HepG2 (cell line): ENCODE results near the gene GRID1. TPM values are rescaled to one million over a fixed set of nuclear protein-coding genes. Genes with fewer than 3 reads are reported as not detected.

ENCODE experiments used
- ATAC-seq: fragments of 200-7000 bp; cut with Tn5 transposase; 3 replicates; pipeline ENCODE4 v1.9.1; 2020; ENCODE audit warnings: mild to moderate bottlenecking, moderate library complexity
- BruUV-seq: library from RNA; stranded (reverse); fragments of 400-500 nt; replicated peaks from 2 replicates; lab custom pipeline; 2021; lab: Mats Ljungman, UMichigan
- CTCF ChIA-PET: fragments of 300-600 bp; formaldehyde crosslinking; extraction: SDS; loops from one replicate; lab custom pipeline; 2021; ENCODE audit warnings: low total read pairs, inconsistent platforms, low intra/inter-chr PET ratio; lab: Yijun Ruan, JAX
- POLR2A ChIA-PET: fragments of 350-600 bp; sonication (Branson Sonifier 250); formaldehyde crosslinking; loops from one replicate; lab custom pipeline; 2020; ENCODE audit warnings: antibody characterized with exemption, inconsistent platforms; lab: Yijun Ruan, JAX
- DNase-seq: peaks from one replicate; pipeline ENCODE4 v3.0.0-alpha.2; 2015; ENCODE audit warnings: low spot score
- FAIRE-seq: peaks from 3 replicates; lab custom pipeline; 2011; peaks lifted over from hg19 to GRCh38; lab: Jason Lieb, UNC
- H2AFZ ChIP-seq: one replicate; pipeline ENCODE4 v1.6.1; 2011; ENCODE audit warnings: low read length, inconsistent platforms
- H3K27ac ChIP-seq: fragments of 300-600 bp; 3 replicates; pipeline ENCODE4 v1.8.0; 2011; ENCODE audit warnings: mixed run types, mild to moderate bottlenecking, mixed read lengths, low read length, inconsistent platforms; ENCODE audit not compliant: insufficient read depth; ENCODE audit errors: extremely low read length
- H3K27me3 ChIP-seq, 2 experiments: fragments of 200-600 bp in 1 of 2; 2 replicates in 1 of 2; 3 replicates in 1 of 2; pipeline versions ENCODE4 v1.6.0 to v1.8.0; 2011; ENCODE audit warnings: low read length in 2 of 2, mild to moderate bottlenecking in 2 of 2, moderate library complexity in 2 of 2, inconsistent platforms in 1 of 2; ENCODE audit not compliant: insufficient read depth in 2 of 2, control insufficient read depth in 1 of 2
- H3K36me3 ChIP-seq, 2 experiments: fragments of 200-600 bp in 1 of 2; replicated peaks in 1 of 2; 2 replicates in 1 of 2; 3 replicates in 1 of 2; pipeline versions ENCODE4 v1.5.1 to v1.8.0; 2011; ENCODE audit warnings: low read length in 2 of 2, inconsistent platforms in 1 of 2; ENCODE audit not compliant: insufficient read depth in 2 of 2, control insufficient read depth in 1 of 2
- H3K4me1 ChIP-seq: 2 replicates; pipeline ENCODE4 v1.5.1; 2012; ENCODE audit warnings: low read length, inconsistent platforms; ENCODE audit not compliant: insufficient read depth
- H3K4me2 ChIP-seq: 2 replicates; pipeline ENCODE4 v1.6.0; 2011; ENCODE audit warnings: low read depth, low read length, inconsistent platforms
- H3K4me3 ChIP-seq, 3 experiments: fragments of 200-600 bp in 1 of 3; sonication (generic), shearing (Covaris generic) in 1 of 3; replicated peaks in 1 of 3; 2 replicates each; pipeline ENCODE4 v1.5.1; 2011 to 2016; ENCODE audit warnings: low read length in 3 of 3, inconsistent platforms in 2 of 3, low read depth in 2 of 3, mild to moderate bottlenecking in 2 of 3, control low read depth in 1 of 3, mixed read lengths in 1 of 3; ENCODE audit not compliant: insufficient read depth in 1 of 3
- H3K79me2 ChIP-seq: one replicate; pipeline ENCODE4 v1.6.1; 2011; ENCODE audit warnings: low read length, inconsistent platforms; ENCODE audit not compliant: insufficient read depth
- H3K9ac ChIP-seq: 2 replicates; pipeline ENCODE4 v1.6.0; 2011; ENCODE audit warnings: mild to moderate bottlenecking, low read depth, low read length, inconsistent platforms; ENCODE audit not compliant: insufficient read depth
- H3K9me3 ChIP-seq: 2 replicates; pipeline ENCODE4 v1.5.1; 2012; ENCODE audit warnings: mild to moderate bottlenecking, low read length
- H4K20me1 ChIP-seq: 2 replicates; pipeline ENCODE4 v1.6.0; 2011; ENCODE audit warnings: inconsistent platforms, mild to moderate bottlenecking, low read length, moderate library complexity; ENCODE audit not compliant: insufficient read depth
- DNMT1 ChIP-seq: sonication (generic); formaldehyde crosslinking; IDR thresholded peaks from 2 replicates; pipeline ENCODE4 v1.5.1; 2020; ENCODE audit warnings: mild to moderate bottlenecking, missing genetic modification reagents
- FOSL1 ChIP-seq: sonication (generic); formaldehyde crosslinking; IDR thresholded peaks from 2 replicates; pipeline ENCODE4 v1.9.0; 2021; ENCODE audit warnings: missing genetic modification reagents, borderline replicate concordance
- HMGA1 ChIP-seq: sonication (generic); formaldehyde crosslinking; conservative IDR thresholded peaks from 2 replicates; pipeline ENCODE4 v1.4.0; 2020; ENCODE audit warnings: missing genetic modification reagents
- JUNB ChIP-seq: sonication (generic); formaldehyde crosslinking; IDR thresholded peaks from 2 replicates; pipeline ENCODE4 v1.8.0; 2022; ENCODE audit warnings: missing genetic modification reagents, mild to moderate bottlenecking, borderline replicate concordance
- MTERF4 ChIP-seq: sonication (generic); formaldehyde crosslinking; IDR thresholded peaks from 2 replicates; pipeline ENCODE4 v1.8.0; 2023; ENCODE audit warnings: mild to moderate bottlenecking, missing genetic modification reagents
- NCOR1 ChIP-seq: fragments of 200-600 bp; sonication (generic); IDR thresholded peaks from 2 replicates; pipeline ENCODE4 v1.7.0; 2017; ENCODE audit warnings: antibody characterized with exemption, low read length, borderline replicate concordance
- NFKB2 ChIP-seq: sonication (generic); formaldehyde crosslinking; IDR thresholded peaks from 2 replicates; pipeline ENCODE4 v1.4.0; 2020; ENCODE audit warnings: missing genetic modification reagents, borderline replicate concordance
- NR3C1 ChIP-seq: sonication (generic); formaldehyde crosslinking; IDR thresholded peaks from 2 replicates; pipeline ENCODE4 v1.4.0; 2020; ENCODE audit warnings: missing genetic modification reagents
- SMAD3 ChIP-seq: sonication (generic); formaldehyde crosslinking; IDR thresholded peaks from 2 replicates; pipeline ENCODE4 v1.4.0; 2020; ENCODE audit warnings: missing genetic modification reagents
- TFE3 ChIP-seq: IDR thresholded peaks from 2 replicates; pipeline ENCODE4 v1.6.1; 2016
- THAP11 ChIP-seq: IDR thresholded peaks from 2 replicates; pipeline ENCODE4 v1.6.1; 2016; ENCODE audit warnings: missing biosample characterization, missing genetic modification reagents
- ZFP90 ChIP-seq: sonication (generic); formaldehyde crosslinking; IDR thresholded peaks from 2 replicates; pipeline ENCODE4 v1.8.0; 2022; ENCODE audit warnings: missing genetic modification reagents, mild to moderate bottlenecking, inconsistent platforms, borderline replicate concordance
- ZNF17 ChIP-seq: sonication (generic); formaldehyde crosslinking; IDR thresholded peaks from 2 replicates; pipeline ENCODE4 v1.5.0; 2020; ENCODE audit warnings: mild to moderate bottlenecking, missing genetic modification reagents
- ZNF205 ChIP-seq: IDR thresholded peaks from 2 replicates; pipeline ENCODE4 v1.6.1; 2018; ENCODE audit warnings: missing biosample characterization, missing genetic modification reagents
- ZNF275 ChIP-seq: sonication (generic); formaldehyde crosslinking; IDR thresholded peaks from 2 replicates; pipeline ENCODE4 v1.8.0; 2022; ENCODE audit warnings: missing genetic modification reagents, mild to moderate bottlenecking, inconsistent platforms, borderline replicate concordance
- ZNF431 ChIP-seq: sonication (generic); formaldehyde crosslinking; IDR thresholded peaks from 2 replicates; pipeline ENCODE4 v1.9.0; 2022; ENCODE audit warnings: missing genetic modification reagents, low read depth, mild to moderate bottlenecking, borderline replicate concordance
- ZNF710 ChIP-seq: sonication (generic); formaldehyde crosslinking; IDR thresholded peaks from 2 replicates; pipeline ENCODE4 v1.5.0; 2020; ENCODE audit warnings: mild to moderate bottlenecking, missing genetic modification reagents, borderline replicate concordance
- WGBS: methylation state at CpG from one replicate; pipeline ENCODE4 v1.1.6; 2017; ENCODE audit warnings: low lambda C conversion rate; 5-methylcytosine and 5-hydroxymethylcytosine counted together
- in situ Hi-C: cut with HindIII; loops from 2 replicates; pipeline ENCODE4 v1.10.0; 2017; ENCODE audit warnings: low pct_unique_long_range_greater_than_20kb; ENCODE audit not compliant: extremely low pct_ligation_motif_present
- intact Hi-C: fragments of 100-400 bp; cut with micrococcal nuclease; formaldehyde crosslinking; loops from one replicate; pipeline ENCODE4 v1.10.0; 2022; ENCODE audit not compliant: unreplicated experiment
- polyA plus RNA-seq, 8 experiments: library from polyadenylated mRNA; depleted of rRNA in 3 of 8; stranded (reverse) in 7 of 8; unstranded in 1 of 8; fragments of >200 nt; fragmentation: Illumina TruSeq in 4 of 8; extraction: Trizol in 4 of 8; gene quantifications; 2 replicates each; pipeline versions ENCODE4 v1.2.1 to v1.2.3, GENCODE V29; 2011 to 2016; ENCODE audit warnings: low read depth in 4 of 8, missing spikeins in 1 of 8, mixed read lengths in 1 of 8; ENCODE audit not compliant: insufficient read depth in 1 of 8
- total RNA-seq, 5 experiments: library from RNA; depleted of rRNA; stranded (reverse); fragments of >200 nt; fragmentation: Illumina TruSeq; extraction: Trizol; gene quantifications; 2 replicates each; pipeline ENCODE4 v1.2.3, GENCODE V29; 2016; ENCODE audit warnings: low read depth in 1 of 5

The GRID1 gene
- total and polyA plus RNA-seq, 2 of the 13 experiments (the other 11 are each of a cell fraction or from before 2014, with no cell fraction given): 0.05 TPM; not detected in 1

- no peak for TF ChIP-seq ZNF431 (CRISPR knock-in tag)
- no peak for TF ChIP-seq NFKB2 (CRISPR knock-in tag)
- TF ChIP-seq ZNF17 (CRISPR knock-in tag): no peak
- TF ChIP-seq DNMT1: no peak
- no peak for TF ChIP-seq SMAD3
- TF ChIP-seq TFE3 (CRISPR knock-in tag): no peak
- no peak for TF ChIP-seq NR3C1 (CRISPR knock-in tag)
Measured at GRCh38 chr10:85643171-85643844, 723.3 kb downstream of the GRID1 start (continued).

GRCh38 chr10:85642421-85643170 is 724.0 kb downstream of the GRID1 start:
- peaks cover 16% of the 10 kb centered on the region; the same call in 1 of the 2 replicates for H3K4me1 ChIP-seq
- TF ChIP-seq HMGA1 (CRISPR knock-in tag): no peak
- no peak for TF ChIP-seq ZFP90 (CRISPR knock-in tag)
- no peak for TF ChIP-seq JUNB (CRISPR knock-in tag)
- TF ChIP-seq NCOR1: no peak
- TF ChIP-seq MTERF4 (CRISPR knock-in tag): no peak
- TF ChIP-seq ZNF275: no peak
- TF ChIP-seq ZNF205 (CRISPR knock-in tag): no peak
- 0 out of 2 replicates have a peak, but pooled peaks have one; percentile 14 for TF ChIP-seq FOSL1 (CRISPR knock-in tag)
- TF ChIP-seq THAP11: no peak
- no peak for TF ChIP-seq ZNF710

More at GRCh38 chr10:85642421-85643170, 724.0 kb downstream of the GRID1 start:
- H4K20me1 ChIP-seq: no peaks in the 10 kb centered on the region
- intact Hi-C loops (no loop called here), in situ Hi-C loops (no loop called here)
- 0% methylated on average over 4 of the region's 4 CpGs for WGBS
- no peak overlapping the region for H2AFZ ChIP-seq
- no peaks in the 10 kb centered on the region for H3K79me2 ChIP-seq
- ChIA-PET CTCF (no interaction called here), POLR2A (no interaction called here)
- no TSS peak for BruUV-seq
- no peak overlapping the region for H3K4me2 ChIP-seq
- ATAC-seq (peak; percentile 75), DNase-seq (peak; percentile 65), FAIRE-seq (no peak)
- H3K27ac ChIP-seq: no peak overlapping the region
- no peak overlapping the region for H3K9ac ChIP-seq
- H3K9me3 ChIP-seq: no peaks in the 10 kb centered on the region
- no peak overlapping the region for H3K4me3 ChIP-seq
- H3K36me3 ChIP-seq: no peaks in the 10 kb centered on the region
- no peaks in the 10 kb centered on the region; a peak in 1 of 5 replicates for H3K27me3 ChIP-seq
